GM23248 (cell line): Measurements from ENCODE around the gene OR4E2.
"Not testable (repeated sequence)": the region's sequence is repeated elsewhere in the genome, so short reads cannot be mapped to it uniquely, and the experiment has no call there.

Experiments used
- EZH2 ChIP-seq: fragments of 200-600 bp; sonication (generic); IDR thresholded peaks from 2 replicates; pipeline ENCODE4 v1.6.1; 2018; ENCODE audit warnings: antibody characterized with exemption, mild to moderate bottlenecking; ENCODE audit not compliant: insufficient read depth, poor library complexity, severe bottlenecking
- EZH2phosphoT487 ChIP-seq: fragments of 200-600 bp; sonication (generic); IDR thresholded peaks from 2 replicates; pipeline ENCODE4 v1.6.1; 2018; ENCODE audit warnings: antibody characterized with exemption, moderate library complexity, mild to moderate bottlenecking, low read depth; ENCODE audit not compliant: insufficient read depth

DNA sequence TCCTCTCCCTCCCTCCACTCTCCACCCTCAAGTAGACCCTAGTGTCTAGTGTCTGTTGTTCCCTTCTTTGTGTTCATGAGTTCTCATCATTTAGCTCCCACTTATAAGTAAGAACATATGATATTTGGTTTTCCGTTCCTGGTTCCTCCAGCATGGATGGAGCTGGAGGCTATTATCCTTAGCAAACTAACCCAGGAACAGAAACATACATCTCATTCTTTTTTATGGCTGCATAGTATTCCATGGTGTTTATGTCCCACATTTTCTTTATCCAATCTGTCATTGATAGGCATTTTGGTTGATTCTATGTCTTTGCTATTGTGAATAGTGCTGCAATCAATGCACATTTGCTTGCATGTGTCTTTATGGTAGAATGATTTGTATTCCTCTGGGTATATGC, 23.1 kb upstream of the OR4E2 start:
- TF ChIP-seq EZH2phosphoT487, EZH2: not testable (repeated sequence)
